SK-N-SH (cell line): ENCODE results near the gene PUSL1. TPM values are rescaled to one million over a fixed set of nuclear protein-coding genes. Genes with fewer than 3 reads are reported as not detected.

Experiments used
- CTCF ChIA-PET: fragments of 300-600, 350-600 bp; formaldehyde crosslinking; extraction: SDS; loops from one replicate; lab custom pipeline; 2021; lab: Yijun Ruan, JAX
- POLR2A ChIA-PET: fragments of 350-600 bp; sonication (Branson Sonifier 250); formaldehyde crosslinking; extraction: SDS; loops from one replicate; lab custom pipeline; 2020; ENCODE audit warnings: antibody characterized with exemption, inconsistent platforms; lab: Yijun Ruan, JAX
- DNase-seq: peaks from one replicate; pipeline ENCODE4 v3.0.0; 2012
- H2AFZ ChIP-seq: fragments of 200-600 bp; sonication (generic); 2 replicates; pipeline ENCODE4 v1.8.1; 2016; ENCODE audit warnings: antibody characterized with exemption, mild to moderate bottlenecking, low read depth
- H3F3A ChIP-seq: fragments of 200-600 bp; sonication (generic); replicated peaks from 2 replicates; pipeline ENCODE3; 2016; ENCODE audit warnings: antibody characterized with exemption, mild to moderate bottlenecking; ENCODE audit not compliant: insufficient read depth
- H3K27ac ChIP-seq, 2 experiments: fragments of 200-500 bp in 1 of 2; fragments of 200-600 bp in 1 of 2; sonication (Bioruptor generic) in 1 of 2; sonication (generic), shearing (Covaris generic) in 1 of 2; 2 replicates each; pipeline versions ENCODE4 v1.5.1 to v1.6.1; 2014 to 2016; ENCODE audit warnings: low read depth in 2 of 2, inconsistent platforms in 1 of 2, low read length in 1 of 2, mild to moderate bottlenecking in 1 of 2, mixed read lengths in 1 of 2
- H3K27me3 ChIP-seq: fragments of 200-600 bp; sonication (generic), shearing (Covaris generic); 2 replicates; pipeline ENCODE4 v1.6.1; 2016; ENCODE audit warnings: mixed run types; ENCODE audit not compliant: insufficient read depth
- H3K36me3 ChIP-seq, 2 experiments: fragments of 200-500 bp in 1 of 2; fragments of 200-600 bp in 1 of 2; sonication (Bioruptor generic) in 1 of 2; sonication (generic) in 1 of 2; replicated peaks in 1 of 2; 2 replicates each; pipeline versions ENCODE3 to v1.5.1; 2014 to 2016; ENCODE audit warnings: low read length in 1 of 2, mild to moderate bottlenecking in 1 of 2; ENCODE audit not compliant: insufficient read depth in 2 of 2, control insufficient read depth in 1 of 2
- H3K4me1 ChIP-seq, 2 experiments: fragments of 200-500 bp in 1 of 2; fragments of 200-600 bp in 1 of 2; sonication (Bioruptor generic) in 1 of 2; sonication (generic), shearing (Covaris generic) in 1 of 2; 2 replicates each; pipeline versions ENCODE4 v1.5.1 to v1.6.1; 2014 to 2016; ENCODE audit warnings: low read depth in 1 of 2, low read length in 1 of 2, mixed run types in 1 of 2; ENCODE audit not compliant: insufficient read depth in 2 of 2, control insufficient read depth in 1 of 2
- H3K4me2 ChIP-seq: fragments of 200-600 bp; sonication (generic), shearing (Covaris generic); 2 replicates; pipeline ENCODE4 v1.6.1; 2017; ENCODE audit warnings: mixed run types
- H3K4me3 ChIP-seq, 2 experiments: fragments of 200-500 bp in 1 of 2; fragments of 200-600 bp in 1 of 2; sonication (Bioruptor generic) in 1 of 2; sonication (generic), shearing (Covaris generic) in 1 of 2; 2 replicates each; pipeline versions ENCODE4 v1.5.1 to v1.8.1; 2014 to 2016; ENCODE audit warnings: low read depth in 2 of 2, inconsistent platforms in 1 of 2, low read length in 1 of 2, mild to moderate bottlenecking in 1 of 2, mixed read lengths in 1 of 2, moderate library complexity in 1 of 2
- H3K79me2 ChIP-seq: fragments of 200-600 bp; sonication (generic); 2 replicates; pipeline ENCODE4 v1.8.1; 2017; ENCODE audit warnings: mild to moderate bottlenecking; ENCODE audit not compliant: insufficient read depth
- H3K9ac ChIP-seq: fragments of 200-600 bp; sonication (generic); 2 replicates; pipeline ENCODE4 v1.6.1; 2017; ENCODE audit warnings: mixed run types
- H3K9me2 ChIP-seq: fragments of 200-600 bp; sonication (generic); 2 replicates; pipeline ENCODE4 v1.6.1; 2017; ENCODE audit warnings: mixed run types
- H3K9me3 ChIP-seq: fragments of 200-600 bp; sonication (generic); 2 replicates; pipeline ENCODE4 v1.6.1; 2017; ENCODE audit warnings: mixed run types, mild to moderate bottlenecking, moderate library complexity
- H4K20me1 ChIP-seq: fragments of 200-600 bp; sonication (generic); 2 replicates; pipeline ENCODE4 v1.6.1; 2017; ENCODE audit warnings: mild to moderate bottlenecking, mixed run types; ENCODE audit not compliant: insufficient read depth
- CHD2 ChIP-seq: fragments of 150-350 bp; IDR thresholded peaks from 2 replicates; pipeline ENCODE4 v1.6.1; 2018; ENCODE audit warnings: low read length; ENCODE audit not compliant: partially characterized antibody
- ELF1 ChIP-seq: IDR thresholded peaks from 2 replicates; pipeline ENCODE4 v1.4.0; 2012
- EP300 ChIP-seq, 2 experiments: IDR thresholded peaks; 2 replicates each; pipeline versions ENCODE4 v1.4.0 to v1.6.1; 2012; ENCODE audit warnings: borderline replicate concordance in 1 of 2, low read depth in 1 of 2, low read length in 1 of 2
- FOXJ3 ChIP-seq: sonication (generic); formaldehyde crosslinking; IDR thresholded peaks from 2 replicates; pipeline ENCODE4 v1.5.1; 2020; ENCODE audit warnings: mild to moderate bottlenecking, missing genetic modification reagents
- FOXM1 ChIP-seq: IDR thresholded peaks from 2 replicates; pipeline ENCODE4 v1.4.0; 2012; ENCODE audit warnings: low read depth, mild to moderate bottlenecking
- JUND ChIP-seq: IDR thresholded peaks from 2 replicates; pipeline ENCODE4 v1.4.0; 2012
- NRF1 ChIP-seq: IDR thresholded peaks from 2 replicates; pipeline ENCODE4 v1.6.1; 2012; ENCODE audit warnings: low read depth, mild to moderate bottlenecking, low read length
- RXRA ChIP-seq: IDR thresholded peaks from 2 replicates; pipeline ENCODE4 v1.4.0; 2012; ENCODE audit warnings: low read depth, mild to moderate bottlenecking, borderline replicate concordance
- SIN3A ChIP-seq: IDR thresholded peaks from 2 replicates; pipeline ENCODE4 v1.6.1; 2012; ENCODE audit warnings: low read depth, mild to moderate bottlenecking, low read length, moderate library complexity, borderline replicate concordance
- WGBS: methylation state at CpG from one replicate; pipeline ENCODE4 v1.1.6; 2017; ENCODE audit warnings: low lambda C conversion rate; 5-methylcytosine and 5-hydroxymethylcytosine counted together
- polyA plus RNA-seq, 3 experiments: library from polyadenylated mRNA; depleted of rRNA; stranded (reverse); fragments of >200 nt; gene quantifications; 2 replicates each; pipeline ENCODE4 v1.2.3, GENCODE V29; 2012
- TF ChIP-seq, protein P1 (sequence below): fragments of 200-600 bp; sonication (generic); IDR thresholded peaks from 2 replicates; pipeline ENCODE4 v1.6.1; 2017; ENCODE audit warnings: antibody characterized with exemption, mild to moderate bottlenecking, moderate library complexity
- TF ChIP-seq, protein P2 (sequence below): fragments of 150-350 bp; IDR thresholded peaks from 2 replicates; pipeline ENCODE4 v1.6.1; 2016; ENCODE audit warnings: mild to moderate bottlenecking, low read depth, low read length

Gene PUSL1
- polyA plus RNA-seq, 1 of the 3 experiments (the other 2 are of a cell fraction), result 19.0 TPM

DNA sequence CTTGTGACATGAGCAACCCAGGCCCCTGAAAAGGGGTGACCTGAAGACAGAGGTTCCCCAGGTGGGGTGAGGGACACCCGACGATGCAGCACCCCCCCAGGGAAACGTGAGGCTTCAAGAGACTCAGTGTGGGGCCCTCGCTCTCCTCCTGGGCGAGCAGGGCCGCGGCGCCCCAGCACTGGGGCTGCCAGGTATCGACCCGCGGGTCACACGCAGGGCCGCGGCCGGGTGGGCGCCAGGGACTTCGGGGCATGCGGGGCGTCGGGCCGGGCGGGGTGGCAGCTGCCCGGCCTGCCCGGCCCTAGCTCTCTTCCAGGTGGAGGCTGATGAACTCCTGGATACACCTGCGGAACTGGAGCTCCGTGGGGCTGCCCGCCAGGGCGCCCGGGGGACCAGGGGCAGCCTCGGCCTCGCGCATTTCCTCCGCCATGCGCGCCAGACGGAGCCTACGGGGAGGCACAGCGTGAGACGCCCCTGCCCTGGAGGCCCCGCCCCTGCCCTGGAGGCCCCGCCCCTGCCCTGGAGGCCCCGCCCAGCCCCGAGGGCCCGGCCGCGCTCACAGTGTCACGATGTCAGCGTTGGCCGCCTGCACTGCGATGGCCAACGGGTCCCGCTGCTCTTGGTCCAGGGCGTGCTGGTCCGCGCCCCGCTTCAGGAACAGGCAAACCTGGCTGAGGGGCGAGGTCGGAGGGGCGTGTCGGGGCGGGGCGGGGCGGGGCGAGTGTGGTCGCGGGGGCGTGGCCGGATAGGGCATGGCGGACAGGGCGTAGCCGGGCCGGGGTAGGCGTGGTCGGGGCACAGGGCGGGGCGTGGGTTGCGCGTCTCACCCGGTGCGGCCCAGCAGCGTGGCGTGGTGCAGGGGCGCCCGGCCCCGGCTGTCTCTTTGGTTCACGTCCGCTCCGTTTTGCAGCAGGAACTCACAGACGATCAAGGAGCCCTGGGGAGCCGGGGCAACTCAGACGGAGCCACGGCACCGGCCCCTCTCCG, 14.8 kb upstream of the PUSL1 start:
- peaks cover 0 to 7% of the 10 kb centered on the region in 2 experiments; a peak in 1 of 4 replicates for H3K4me1 ChIP-seq
- no peak overlapping the region for H3K27ac ChIP-seq
- peak; percentile 79 for DNase-seq
- no peaks in the 10 kb centered on the region for H4K20me1 ChIP-seq
- H3K36me3 ChIP-seq, result peaks cover 0 to 18% of the 10 kb centered on the region in 2 experiments
- POLR2A ChIA-PET, result no interaction called here
- CTCF ChIA-PET, result interaction anchor here (7.3 kb wide), 1 partner anchor 173 kb away, joined by 131 read pairs; no protein-coding TSS in a partner anchor
- H3K4me3 ChIP-seq, result no peak overlapping the region
- H3K27me3 ChIP-seq, result no peaks in the 10 kb centered on the region
- WGBS, result 96% methylated on average over 33 of the region's 94 CpGs
- H3F3A ChIP-seq, result no peaks in the 10 kb centered on the region
- no peaks in the 10 kb centered on the region for H3K79me2 ChIP-seq
- H3K9me2 ChIP-seq, result no peaks in the 10 kb centered on the region
- H3K4me2 ChIP-seq, result no peak overlapping the region
- H3K9me3 ChIP-seq, result no peaks in the 10 kb centered on the region
- no peak overlapping the region for H2AFZ ChIP-seq
- no peak overlapping the region for H3K9ac ChIP-seq
- TF ChIP-seq NRF1, result no peak

DNA sequence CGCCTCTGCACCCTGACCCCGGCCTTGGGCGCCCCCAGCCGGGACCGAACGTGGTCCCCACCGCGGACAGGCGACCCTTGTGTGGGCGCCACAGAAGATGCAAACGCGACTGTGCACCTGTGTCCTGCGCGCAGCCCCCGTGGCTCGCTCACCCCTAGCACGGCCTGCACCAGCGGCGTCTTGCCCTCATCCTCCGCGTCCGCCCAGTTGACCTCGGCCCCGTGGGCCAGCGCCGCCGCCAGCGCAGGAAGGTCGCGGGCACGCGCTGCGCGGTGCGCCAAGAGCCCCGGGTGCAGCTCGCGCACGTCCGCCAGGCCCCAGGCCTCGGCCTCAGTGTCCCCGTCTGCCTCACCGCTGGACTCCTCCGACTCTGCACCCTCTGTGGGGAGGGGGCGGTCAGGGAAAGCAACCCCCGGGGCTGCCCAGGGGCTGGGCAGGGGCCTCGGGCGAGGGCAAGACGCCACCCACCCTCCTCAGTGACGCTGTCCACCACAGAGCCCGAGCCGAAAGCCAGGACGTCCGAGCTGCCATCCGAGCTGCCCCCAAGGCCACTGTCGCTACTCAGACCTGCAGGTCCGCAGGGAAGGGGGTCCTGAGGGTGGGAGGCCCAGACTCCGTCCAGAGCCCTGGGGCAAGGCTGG, 14.0 kb upstream of the PUSL1 start:
- Histone ChIP-seq H3K27me3 (no peaks in the 10 kb centered on the region), H2AFZ (no peak overlapping the region), H3K9me2 (no peaks in the 10 kb centered on the region), H3K4me2 (no peak overlapping the region), H3K36me3 (peaks cover 0 to 18% of the 10 kb centered on the region in 2 experiments), H3K79me2 (no peaks in the 10 kb centered on the region), H4K20me1 (no peaks in the 10 kb centered on the region), H3F3A (no peaks in the 10 kb centered on the region), H3K4me3 (no peak overlapping the region), H3K4me1 (peaks cover 0 to 9% of the 10 kb centered on the region in 2 experiments; a peak in 1 of 4 replicates), H3K27ac (no peak overlapping the region), H3K9ac (no peak overlapping the region), H3K9me3 (no peaks in the 10 kb centered on the region)
- no peak for DNase-seq
- WGBS, result 94% methylated on average over 42 of the region's 58 CpGs
- ChIA-PET CTCF (interaction anchor here (0.9 to 7.3 kb wide), 5 partner anchors 8 to 262 kb away, joined by 3 to 131 read pairs (median 4); no protein-coding TSS in a partner anchor), POLR2A (no interaction called here)
- TF ChIP-seq EP300 (IDR thresholded peaks at IDR 0.05; ENCODE audit: borderline replicate concordance in 1 of 2, low read depth in 1 of 2, low read length in 1 of 2) (no peak), FOXM1 (no peak), ELF1 (no peak), CHD2 (no peak), FOXJ3 (CRISPR knock-in tag) (no peak), JUND (no peak), RXRA (no peak), NRF1 (no peak), SIN3A (no peak)
- TF ChIP-seq, protein P1, sequence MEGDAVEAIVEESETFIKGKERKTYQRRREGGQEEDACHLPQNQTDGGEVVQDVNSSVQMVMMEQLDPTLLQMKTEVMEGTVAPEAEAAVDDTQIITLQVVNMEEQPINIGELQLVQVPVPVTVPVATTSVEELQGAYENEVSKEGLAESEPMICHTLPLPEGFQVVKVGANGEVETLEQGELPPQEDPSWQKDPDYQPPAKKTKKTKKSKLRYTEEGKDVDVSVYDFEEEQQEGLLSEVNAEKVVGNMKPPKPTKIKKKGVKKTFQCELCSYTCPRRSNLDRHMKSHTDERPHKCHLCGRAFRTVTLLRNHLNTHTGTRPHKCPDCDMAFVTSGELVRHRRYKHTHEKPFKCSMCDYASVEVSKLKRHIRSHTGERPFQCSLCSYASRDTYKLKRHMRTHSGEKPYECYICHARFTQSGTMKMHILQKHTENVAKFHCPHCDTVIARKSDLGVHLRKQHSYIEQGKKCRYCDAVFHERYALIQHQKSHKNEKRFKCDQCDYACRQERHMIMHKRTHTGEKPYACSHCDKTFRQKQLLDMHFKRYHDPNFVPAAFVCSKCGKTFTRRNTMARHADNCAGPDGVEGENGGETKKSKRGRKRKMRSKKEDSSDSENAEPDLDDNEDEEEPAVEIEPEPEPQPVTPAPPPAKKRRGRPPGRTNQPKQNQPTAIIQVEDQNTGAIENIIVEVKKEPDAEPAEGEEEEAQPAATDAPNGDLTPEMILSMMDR, result no peak
- TF ChIP-seq, protein P2, sequence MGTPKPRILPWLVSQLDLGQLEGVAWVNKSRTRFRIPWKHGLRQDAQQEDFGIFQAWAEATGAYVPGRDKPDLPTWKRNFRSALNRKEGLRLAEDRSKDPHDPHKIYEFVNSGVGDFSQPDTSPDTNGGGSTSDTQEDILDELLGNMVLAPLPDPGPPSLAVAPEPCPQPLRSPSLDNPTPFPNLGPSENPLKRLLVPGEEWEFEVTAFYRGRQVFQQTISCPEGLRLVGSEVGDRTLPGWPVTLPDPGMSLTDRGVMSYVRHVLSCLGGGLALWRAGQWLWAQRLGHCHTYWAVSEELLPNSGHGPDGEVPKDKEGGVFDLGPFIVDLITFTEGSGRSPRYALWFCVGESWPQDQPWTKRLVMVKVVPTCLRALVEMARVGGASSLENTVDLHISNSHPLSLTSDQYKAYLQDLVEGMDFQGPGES, result no peak
